Choroid plexus epithelial cell (primary cell): ENCODE data around the gene EML4.

Source experiments
- DNase-seq: peaks from one replicate; pipeline ENCODE4 v3.0.0-alpha.2; 2010; ENCODE audit warnings: low read depth
- H3K4me3 ChIP-seq: 2 replicates; pipeline ENCODE4 v1.5.1; 2011; ENCODE audit warnings: low read depth, mild to moderate bottlenecking, control low read depth, low read length, moderate library complexity
- CTCF ChIP-seq: conservative IDR thresholded peaks from 2 replicates; pipeline ENCODE4 v1.5.1; 2011; ENCODE audit warnings: low read depth, mild to moderate bottlenecking, control low read depth, inconsistent platforms, low read length, moderate library complexity

Gene EML4

GRCh38 chr2:42186945-42187632, 17.9 kb downstream of the EML4 start:
- no peak for TF ChIP-seq CTCF
- H3K4me3 ChIP-seq: no peak overlapping the region
- no peak for DNase-seq

GRCh38 chr2:42187886-42188285, 18.7 kb downstream of the EML4 start:
- TF ChIP-seq CTCF: no peak
- no peak overlapping the region for H3K4me3 ChIP-seq
- no peak for DNase-seq

GRCh38 chr2:42189235-42189566, 20.0 kb downstream of the EML4 start:
- no peak overlapping the region for H3K4me3 ChIP-seq
- DNase-seq: no peak
- no peak for TF ChIP-seq CTCF

GRCh38 chr2:42190191-42190590, 21.0 kb downstream of the EML4 start:
- TF ChIP-seq CTCF: no peak
- H3K4me3 ChIP-seq: no peak overlapping the region
- DNase-seq: no peak

GRCh38 chr2:42191285-42192009, 22.3 kb downstream of the EML4 start:
- no peak overlapping the region for H3K4me3 ChIP-seq
- no peak for TF ChIP-seq CTCF
- DNase-seq: no peak

GRCh38 chr2:42192010-42192373, 22.8 kb downstream of the EML4 start:
- TF ChIP-seq CTCF: no peak
- H3K4me3 ChIP-seq: no peak overlapping the region
- no peak for DNase-seq
